ENCODE results near the gene KLC3. TPM values are rescaled to one million over a fixed set of nuclear protein-coding genes. Genes with fewer than 3 reads are reported as not detected.

Gene KLC3
- total and polyA plus RNA-seq, 7 donors = 0.09 TPM; not detected in 6

GRCh38 chr19:45391871-45392665, 51.5 kb downstream of the KLC3 start:
- TF ChIP-seq POLR2A (IDR thresholded peaks at IDR 0.05) (no peak), CTCF (IDR thresholded peaks at IDR 0.05) (no peak), EP300 (IDR thresholded peaks at IDR 0.05) (no peak), POLR2AphosphoS5 (IDR thresholded peaks at IDR 0.05) (no peak)
- WGBS, 2 donors = 94 to 95% methylated on average over 21 of the region's 21 CpGs

GRCh38 chr19:45395821-45396617, 55.5 kb downstream of the KLC3 start:
- TF ChIP-seq EP300 (IDR thresholded peaks at IDR 0.05) (no peak), POLR2A (IDR thresholded peaks at IDR 0.05) (no peak), CTCF (IDR thresholded peaks at IDR 0.05) (no peak), POLR2AphosphoS5 (IDR thresholded peaks at IDR 0.05) (no peak)
- Histone ChIP-seq H3K27ac (no peak overlapping the region), H3K4me3 (no peak overlapping the region), H3K9me3 (no peaks in the 10 kb centered on the region), H3K36me3 (no peaks in the 10 kb centered on the region), H3K27me3 (peaks cover 0 to 7% (median 0%) of the 10 kb centered on the region in 3 donors), H3K4me1 (peaks cover 0 to 13% (median 12%) of the 10 kb centered on the region in 4 donors)
- 52 to 88% methylated on average over 59 of the region's 59 CpGs for WGBS, 2 donors
- no peak for DNase-seq
- intact Hi-C loops (cut with DNase I) = no loop called here

More at GRCh38 chr19:45391871-45392665, 51.5 kb downstream of the KLC3 start:
- no peak overlapping the region for H3K4me3 ChIP-seq
- H3K4me1 ChIP-seq = no peaks in the 10 kb centered on the region
- no peak overlapping the region for H3K27ac ChIP-seq
- no peaks in the 10 kb centered on the region for H3K36me3 ChIP-seq
- H3K27me3 ChIP-seq = peaks cover 0 to 14% (median under 1%) of the 10 kb centered on the region in 3 donors
- DNase-seq = no peak
- H3K9me3 ChIP-seq = no peaks in the 10 kb centered on the region
- intact Hi-C loops (cut with DNase I) = no loop called here

GRCh38 chr19:45400192-45400591, 59.6 kb downstream of the KLC3 start:
- DNase-seq = no peak
- no peak overlapping the region for H3K27ac ChIP-seq
- peaks cover 0 to 36% (median 27%) of the 10 kb centered on the region in 4 donors for H3K4me1 ChIP-seq
- peaks cover 6 to 24% (median 9%) of the 10 kb centered on the region in 3 donors for H3K27me3 ChIP-seq
- no peaks in the 10 kb centered on the region for H3K36me3 ChIP-seq
- H3K4me3 ChIP-seq = no peak overlapping the region
- intact Hi-C loops (cut with DNase I) = no loop called here
- H3K9me3 ChIP-seq = no peaks in the 10 kb centered on the region
- no peak for TF ChIP-seq EP300 (IDR thresholded peaks at IDR 0.05)
- TF ChIP-seq POLR2AphosphoS5 (IDR thresholded peaks at IDR 0.05) = no peak
- no peak for TF ChIP-seq POLR2A (IDR thresholded peaks at IDR 0.05)
- TF ChIP-seq CTCF (IDR thresholded peaks at IDR 0.05) = no peak
- WGBS, 2 donors = 90 to 93% methylated on average over 6 of the region's 6 CpGs

Other genes with a start within 250 kb of the KLC3 start
- gene PPP1R37, start 247.6 kb upstream of the KLC3 start, total RNA-seq = 10 to 100 TPM; 17.8 to 23.2 (median 19.9) TPM
- 10 to 100 TPM; 21.6 to 32.5 (median 22.4) TPM for gene PPP1R37, start 247.6 kb upstream of the KLC3 start, polyA plus RNA-seq
- gene NKPD1, start 179.8 kb upstream of the KLC3 start, total RNA-seq = under 1 TPM in 1 of 4 donors, not detected in 3; 0.83 TPM
- under 1 TPM in 1 of 3 donors, not detected in 2; 0.12 TPM for gene NKPD1, start 179.8 kb upstream of the KLC3 start, polyA plus RNA-seq
- 10 to 100 TPM; 15.1 to 36.4 (median 27.2) TPM for gene TRAPPC6A, start 162.5 kb upstream of the KLC3 start, total RNA-seq
- 10 to 100 TPM; 50.3 to 67.5 (median 66.1) TPM for gene TRAPPC6A, start 162.5 kb upstream of the KLC3 start, polyA plus RNA-seq
- 10 to 100 TPM in 1 of 4 donors, 1 to 10 TPM in 3; 6.1 to 10.9 (median 7.8) TPM for gene BLOC1S3, start 162.0 kb upstream of the KLC3 start, total RNA-seq
- gene BLOC1S3, start 162.0 kb upstream of the KLC3 start, polyA plus RNA-seq = 1 to 10 TPM; 2.8 to 7.0 (median 3.0) TPM
- under 1 TPM in 2 of 4 donors, not detected in 2; 0.14 to 0.33 TPM for gene EXOC3L2, start 95.3 kb upstream of the KLC3 start, total RNA-seq
- 1 to 10 TPM in 1 of 3 donors, under 1 TPM in 1, not detected in 1; 0.69 to 1.7 TPM for gene EXOC3L2, start 95.3 kb upstream of the KLC3 start, polyA plus RNA-seq
- 10 to 100 TPM; 12.7 to 39.9 (median 15.2) TPM for gene MARK4, start 89.5 kb upstream of the KLC3 start, total RNA-seq
- gene MARK4, start 89.5 kb upstream of the KLC3 start, polyA plus RNA-seq = 10 to 100 TPM in 1 of 3 donors, 1 to 10 TPM in 2; 6.2 to 12.3 (median 7.2) TPM
- gene CKM, start 17.9 kb upstream of the KLC3 start, total RNA-seq = 1 to 10 TPM in 1 of 4 donors, under 1 TPM in 3; 0.66 to 1.1 (median 0.77) TPM
- gene CKM, start 17.9 kb upstream of the KLC3 start, polyA plus RNA-seq = 10 to 100 TPM in 1 of 3 donors, 1 to 10 TPM in 1, under 1 TPM in 1; 0.48 to 14.4 (median 5.8) TPM
- gene ERCC2, start 29.8 kb downstream of the KLC3 start, total RNA-seq = 10 to 100 TPM in 1 of 4 donors, 1 to 10 TPM in 3; 4.6 to 12.8 (median 9.8) TPM
- gene ERCC2, start 29.8 kb downstream of the KLC3 start, polyA plus RNA-seq = 10 to 100 TPM in 1 of 3 donors, 1 to 10 TPM in 2; 4.2 to 12.9 (median 9.0) TPM
- gene PPP1R13L, start 64.3 kb downstream of the KLC3 start, total RNA-seq = 1 to 10 TPM; 5.8 to 9.4 (median 7.7) TPM
- 10 to 100 TPM; 15.6 to 34.0 (median 18.0) TPM for gene PPP1R13L, start 64.3 kb downstream of the KLC3 start, polyA plus RNA-seq
- gene POLR1G, start 65.9 kb downstream of the KLC3 start, total RNA-seq = 1 to 10 TPM; 1.6 to 4.2 (median 3.8) TPM
- 1 to 10 TPM; 1.2 to 5.6 (median 2.3) TPM for gene POLR1G, start 65.9 kb downstream of the KLC3 start, polyA plus RNA-seq
- 10 to 100 TPM; 41.8 to 67.0 (median 64.4) TPM for gene ERCC1, start 83.2 kb downstream of the KLC3 start, total RNA-seq
- gene ERCC1, start 83.2 kb downstream of the KLC3 start, polyA plus RNA-seq = 10 to 100 TPM; 27.3 to 31.8 (median 30.1) TPM
- gene FOSB, start 127.2 kb downstream of the KLC3 start, total RNA-seq = 10 to 100 TPM in 3 of 4 donors, 1 to 10 TPM in 1; 1.1 to 28.1 (median 23.1) TPM
- gene FOSB, start 127.2 kb downstream of the KLC3 start, polyA plus RNA-seq = 10 to 100 TPM in 1 of 3 donors, 1 to 10 TPM in 2; 3.7 to 11.0 (median 5.4) TPM
- gene RTN2, start 156.3 kb downstream of the KLC3 start, total RNA-seq = 10 to 100 TPM; 15.0 to 23.5 (median 19.2) TPM
- gene RTN2, start 156.3 kb downstream of the KLC3 start, polyA plus RNA-seq = 10 to 100 TPM in 2 of 3 donors, 1 to 10 TPM in 1; 9.5 to 15.0 (median 12.0) TPM
- 1 to 10 TPM; 1.2 to 2.5 (median 2.2) TPM for gene PPM1N, start 157.7 kb downstream of the KLC3 start, total RNA-seq
- gene PPM1N, start 157.7 kb downstream of the KLC3 start, polyA plus RNA-seq = 1 to 10 TPM; 3.0 to 4.2 (median 3.5) TPM
- gene VASP, start 166.7 kb downstream of the KLC3 start, total RNA-seq = 100 to 1,000 TPM; 101 to 205 (median 128) TPM
- gene VASP, start 166.7 kb downstream of the KLC3 start, polyA plus RNA-seq = 100 to 1,000 TPM; 160 to 223 (median 164) TPM
- 1 to 10 TPM; 5.4 to 9.9 (median 8.1) TPM for gene OPA3, start 244.1 kb downstream of the KLC3 start, total RNA-seq
- gene OPA3, start 244.1 kb downstream of the KLC3 start, polyA plus RNA-seq = 10 to 100 TPM in 1 of 3 donors, 1 to 10 TPM in 2; 3.0 to 11.3 (median 4.4) TPM

Measured in sigmoid colon (tissue), 7 donors.